Natural killer cell (primary cell): ENCODE results near the gene MZF1. TPM values are rescaled to one million over a fixed set of nuclear protein-coding genes. Genes with fewer than 3 reads are reported as not detected.

Experiments
- ATAC-seq, 3 donors: fragments of 150-1000 bp in 2 of 3; fragments of 200-7000 bp in 1 of 3; cut with Tn5 transposase; 1 replicate in 1 of 3; 2 replicates in 2 of 3; pipeline ENCODE4 v1.10.0; 2021; ENCODE audit warnings: mild to moderate bottlenecking in 2 of 3, moderate library complexity in 2 of 3
- DNase-seq, 2 donors: peaks; one replicate each; pipeline versions ENCODE4 v3.0.0 to v3.0.0-alpha.2; 2013 to 2021; ENCODE audit warnings: mixed read lengths in 1 of 2
- H3K27ac ChIP-seq: one replicate; pipeline ENCODE4 v1.5.1; 2013; ENCODE audit warnings: mild to moderate bottlenecking, low read length
- H3K27me3 ChIP-seq: one replicate; pipeline ENCODE4 v1.6.1; 2013; ENCODE audit warnings: low read length; ENCODE audit not compliant: control insufficient read depth, insufficient read depth
- H3K36me3 ChIP-seq: one replicate; pipeline ENCODE4 v1.6.1; 2013; ENCODE audit warnings: low read length; ENCODE audit not compliant: control insufficient read depth, insufficient read depth
- H3K4me1 ChIP-seq: one replicate; pipeline ENCODE4 v1.6.1; 2013; ENCODE audit warnings: low read length; ENCODE audit not compliant: control insufficient read depth, insufficient read depth
- H3K4me3 ChIP-seq: one replicate; pipeline ENCODE4 v1.5.1; 2013; ENCODE audit warnings: low read length
- H3K9me3 ChIP-seq: one replicate; pipeline ENCODE4 v1.6.1; 2013; ENCODE audit warnings: low read length; ENCODE audit not compliant: control insufficient read depth, insufficient read depth
- H3K27ac Mint-ChIP-seq, 2 donors: one replicate each; pipeline ENCODE4 v1.8.0; 2022; ENCODE audit warnings: mild to moderate bottlenecking in 2 of 2, mixed read lengths in 2 of 2, moderate library complexity in 1 of 2
- H3K27me3 Mint-ChIP-seq, 2 donors: one replicate each; pipeline ENCODE4 v1.8.0; 2022; ENCODE audit warnings: low read depth in 2 of 2, mixed read lengths in 2 of 2
- H3K36me3 Mint-ChIP-seq: one replicate; pipeline ENCODE4 v1.8.0; 2022; ENCODE audit warnings: mixed read lengths
- H3K4me1 Mint-ChIP-seq, 2 donors: one replicate each; pipeline ENCODE4 v1.8.0; 2022; ENCODE audit warnings: mixed read lengths in 2 of 2
- H3K4me3 Mint-ChIP-seq: one replicate; pipeline ENCODE4 v1.8.0; 2022; ENCODE audit warnings: mild to moderate bottlenecking, moderate library complexity, mixed read lengths
- H3K9me3 Mint-ChIP-seq, 2 donors: one replicate each; pipeline ENCODE4 v1.8.0; 2022; ENCODE audit warnings: mixed read lengths in 2 of 2
- WGBS: methylation state at CpG from one replicate; pipeline ENCODE4 v1.1.7; 2013; ENCODE audit warnings: missing lambda C conversion rate; ENCODE audit not compliant: insufficient coverage; 5-methylcytosine and 5-hydroxymethylcytosine counted together
- intact Hi-C: fragments of 100-400 bp; cut with micrococcal nuclease; formaldehyde crosslinking; loops from one replicate; pipeline ENCODE4 v1.14.2; 2022
- total RNA-seq, 4 donors: library from RNA; stranded (reverse); fragments of 120-200 nt in 1 of 4; gene quantifications; one replicate each; pipeline versions ENCODE4 v1.2.3 to v1.2.4, GENCODE V29; 2013 to 2022
- TF ChIP-seq, protein P1 (sequence below): fragments of 200-600 bp; IDR thresholded peaks from one replicate; pipeline ENCODE4 v1.8.0; 2022; ENCODE audit warnings: antibody characterized with exemption

Gene MZF1
- total RNA-seq, 3 donors from 2014 or later (not counting 1 experiment from before 2014, with no cell fraction given) = 24.9 to 40.1 (median 37.3) TPM

DNA sequence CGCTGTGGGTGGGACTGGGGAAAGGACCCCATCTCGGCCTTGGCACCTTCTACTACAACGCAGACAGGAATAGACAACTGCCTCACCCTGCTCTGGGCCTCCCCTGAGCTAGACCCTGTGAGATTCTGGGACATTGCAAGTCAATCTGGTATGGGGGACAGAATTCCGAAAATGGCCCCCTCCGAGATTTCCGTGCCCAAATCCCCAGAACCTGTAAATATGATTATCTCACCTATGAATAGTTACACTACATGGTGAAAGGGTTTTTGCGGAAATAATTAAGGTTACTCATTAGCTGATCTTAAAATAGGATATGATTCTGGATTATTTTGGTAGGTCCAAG, 52.9 kb downstream of the MZF1 start:
- Histone ChIP-seq H3K4me1 (peaks cover 34% of the 10 kb centered on the region), H3K4me3 (peak overlapping the region; percentile 81), H3K9me3 (no peaks in the 10 kb centered on the region), H3K36me3 (peaks cover 16% of the 10 kb centered on the region), H3K27ac (peak overlapping the region; percentile 98), H3K27me3 (no peaks in the 10 kb centered on the region)
- WGBS = 11% methylated on average over 4 of the region's 7 CpGs
- TF ChIP-seq, protein P1, sequence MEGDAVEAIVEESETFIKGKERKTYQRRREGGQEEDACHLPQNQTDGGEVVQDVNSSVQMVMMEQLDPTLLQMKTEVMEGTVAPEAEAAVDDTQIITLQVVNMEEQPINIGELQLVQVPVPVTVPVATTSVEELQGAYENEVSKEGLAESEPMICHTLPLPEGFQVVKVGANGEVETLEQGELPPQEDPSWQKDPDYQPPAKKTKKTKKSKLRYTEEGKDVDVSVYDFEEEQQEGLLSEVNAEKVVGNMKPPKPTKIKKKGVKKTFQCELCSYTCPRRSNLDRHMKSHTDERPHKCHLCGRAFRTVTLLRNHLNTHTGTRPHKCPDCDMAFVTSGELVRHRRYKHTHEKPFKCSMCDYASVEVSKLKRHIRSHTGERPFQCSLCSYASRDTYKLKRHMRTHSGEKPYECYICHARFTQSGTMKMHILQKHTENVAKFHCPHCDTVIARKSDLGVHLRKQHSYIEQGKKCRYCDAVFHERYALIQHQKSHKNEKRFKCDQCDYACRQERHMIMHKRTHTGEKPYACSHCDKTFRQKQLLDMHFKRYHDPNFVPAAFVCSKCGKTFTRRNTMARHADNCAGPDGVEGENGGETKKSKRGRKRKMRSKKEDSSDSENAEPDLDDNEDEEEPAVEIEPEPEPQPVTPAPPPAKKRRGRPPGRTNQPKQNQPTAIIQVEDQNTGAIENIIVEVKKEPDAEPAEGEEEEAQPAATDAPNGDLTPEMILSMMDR = no peak
- Mint-ChIP-seq H3K4me3 (peak overlapping the region; percentile 97), H3K9me3 (no peaks in the 10 kb centered on the region), H3K4me1 (peaks cover 25 to 44% of the 10 kb centered on the region in 2 donors), H3K36me3 (no peaks in the 10 kb centered on the region), H3K27ac (peak overlapping the region; percentile 97 to 100), H3K27me3 (no peaks in the 10 kb centered on the region)
- DNase-seq (no peak), ATAC-seq (no peak)
- intact Hi-C loops = loop anchor here (1.0 kb wide), 3 partner anchors 44 to 61 kb away; partner anchors contain the start of gene ZNF446

DNA sequence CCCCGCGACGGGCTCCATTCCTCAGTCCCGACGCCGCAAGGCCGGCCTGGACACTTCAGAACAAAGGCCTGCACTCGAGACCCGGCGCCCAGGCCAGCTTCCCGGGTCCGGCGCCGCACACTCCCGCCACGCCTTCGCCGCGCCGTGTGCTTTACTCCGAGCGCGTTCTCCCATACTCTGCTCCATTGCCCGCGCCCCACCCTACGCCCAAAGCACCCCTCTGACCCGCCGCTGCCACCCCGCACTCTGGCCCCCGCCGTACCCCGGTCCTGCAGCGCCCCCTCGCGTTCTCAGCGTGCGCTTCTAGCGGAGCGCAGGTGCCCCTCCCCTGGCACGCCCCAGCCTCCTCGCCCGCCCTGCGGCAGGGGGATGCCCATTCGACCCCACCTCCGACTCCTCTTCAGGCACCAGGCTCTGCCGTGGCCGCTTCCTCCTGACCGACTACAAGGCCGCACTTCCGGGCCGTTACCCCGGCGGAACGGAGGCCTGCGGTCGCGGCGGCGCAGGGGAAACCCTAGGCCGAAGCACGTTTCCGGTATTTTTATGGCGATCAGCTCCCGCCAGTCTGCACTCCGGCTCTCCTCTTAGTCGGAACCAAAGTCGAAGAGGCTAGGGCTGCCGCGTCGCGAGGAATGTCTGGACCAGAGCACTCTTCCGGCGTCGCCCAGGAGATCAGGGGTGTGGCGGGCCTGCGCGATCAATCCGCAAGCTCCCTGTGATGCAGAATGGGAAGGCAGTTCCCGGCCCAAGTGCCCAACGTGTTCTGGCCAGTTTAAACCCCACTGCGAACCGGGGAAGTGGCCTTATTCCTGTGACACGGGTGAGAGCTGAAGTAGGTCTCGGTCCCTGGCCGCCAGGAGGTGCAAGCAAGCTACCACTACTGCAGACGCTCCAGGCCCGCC, 53.5 kb downstream of the MZF1 start, which contains the start of gene ZBTB45:
Gene ZBTB45, minus strand, starts transcription at position 456 of the 902 bp plus-strand sequence. CDS start 2,137 bp downstream, outside the sequence.
- DNase-seq (peak; percentile 91 to 95), ATAC-seq (peak; percentile 80 to 93 (median 83))
- intact Hi-C loops = loop anchor here (1.0 to 2.0 kb wide), 5 partner anchors 20 to 337 kb away; partner anchors contain the start of genes ZNF274 and ZNF446
- Mint-ChIP-seq H3K27ac (peak within 1 kb of the TSS; percentile 97 to 100), H3K36me3 (no peaks in the 10 kb centered on the region), H3K9me3 (no peaks in the 10 kb centered on the region), H3K27me3 (no peaks in the 10 kb centered on the region), H3K4me1 (peaks cover 25 to 46% of the 10 kb centered on the region in 2 donors), H3K4me3 (peak within 1 kb of the TSS; percentile 97)
- TF ChIP-seq, protein P1 = peak; percentile 71
- H3K4me3 ChIP-seq = peak within 1 kb of the TSS; percentile 81
- peaks cover 38% of the 10 kb centered on the region for H3K4me1 ChIP-seq
- under 1% methylated on average over 87 of the region's 87 CpGs for WGBS
- H3K36me3 ChIP-seq = peaks cover 16% of the 10 kb centered on the region
- no peaks in the 10 kb centered on the region for H3K27me3 ChIP-seq
- H3K9me3 ChIP-seq = no peaks in the 10 kb centered on the region
- peak within 1 kb of the TSS; percentile 98 for H3K27ac ChIP-seq

DNA sequence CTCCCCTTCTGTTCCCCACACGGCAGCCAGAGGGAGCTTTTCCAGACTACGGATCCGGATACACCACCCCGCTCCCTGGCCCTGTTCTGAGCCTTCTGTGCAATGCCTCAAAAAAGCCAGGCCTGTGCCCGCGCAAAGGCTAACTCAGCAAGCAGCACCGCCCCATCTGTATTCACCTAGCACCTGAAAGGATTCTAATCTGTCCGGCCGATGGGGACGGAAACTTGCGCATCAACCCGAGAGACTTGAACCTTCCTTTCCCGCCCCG, 54.1 kb downstream of the MZF1 start:
- Mint-ChIP-seq H3K27ac (peak overlapping the region; percentile 97 to 100), H3K4me3 (peak overlapping the region; percentile 97), H3K27me3 (no peaks in the 10 kb centered on the region), H3K9me3 (no peaks in the 10 kb centered on the region), H3K4me1 (peaks cover 25 to 52% of the 10 kb centered on the region in 2 donors), H3K36me3 (no peaks in the 10 kb centered on the region)
- Histone ChIP-seq H3K9me3 (no peaks in the 10 kb centered on the region), H3K4me1 (peaks cover 43% of the 10 kb centered on the region), H3K27me3 (no peaks in the 10 kb centered on the region), H3K27ac (peak overlapping the region; percentile 98), H3K36me3 (peaks cover 16% of the 10 kb centered on the region), H3K4me3 (peak overlapping the region; percentile 81)
- DNase-seq (peak; percentile 27 to 75), ATAC-seq (no peak)
- TF ChIP-seq, protein P1 = no peak
- intact Hi-C loops = loop anchor here (1.0 to 2.0 kb wide), 2 partner anchors 20 to 336 kb away; partner anchors contain the start of gene ZNF274
- 0% methylated on average over 14 of the region's 14 CpGs for WGBS
